Testis (tissue), 3 donors: ENCODE data around the gene GRM7. TPM values are rescaled to one million over a fixed set of nuclear protein-coding genes. Genes with fewer than 3 reads are reported as not detected.
A peak's percentile ranks its signal among the peaks of the same experiment; 100 is the strongest.

Experiments used
- DNase-seq: peaks from one replicate; pipeline ENCODE4 v3.0.0-alpha.2; 2019
- H3K27ac ChIP-seq, 2 donors: fragments of 200-600 bp; sonication (generic); one replicate each; pipeline ENCODE4 v1.5.1; 2019
- H3K27me3 ChIP-seq: fragments of 200-600 bp; sonication (generic); one replicate; pipeline ENCODE4 v1.5.1; 2019
- H3K36me3 ChIP-seq: fragments of 200-600 bp; sonication (generic); one replicate; pipeline ENCODE4 v1.5.1; 2017; ENCODE audit warnings: low read depth; ENCODE audit errors: missing control alignments
- H3K4me1 ChIP-seq: fragments of 200-600 bp; sonication (generic); one replicate; pipeline ENCODE4 v1.5.1; 2019
- H3K4me3 ChIP-seq, 2 donors: fragments of 200-600 bp; sonication (generic); one replicate each; pipeline ENCODE4 v1.5.1; 2017 to 2019
- H3K9me3 ChIP-seq: fragments of 200-600 bp; sonication (generic); one replicate; pipeline ENCODE4 v1.5.1; 2017
- POLR2A ChIP-seq: fragments of 450-650 bp; IDR thresholded peaks from one replicate; pipeline ENCODE4 v1.6.1; 2017; ENCODE audit warnings: antibody characterized with exemption, mild to moderate bottlenecking, moderate library complexity
- WGBS, 2 donors: methylation state at CpG; one replicate each; pipeline ENCODE4 v1.1.5; 2018; 5-methylcytosine and 5-hydroxymethylcytosine counted together
- intact Hi-C: fragments of 100-400 bp; cut with DNase I; formaldehyde crosslinking; loops from one replicate; pipeline ENCODE4 v1.15.1; 2023; ENCODE audit warnings: low total_unique reads
- polyA plus RNA-seq: library from polyadenylated mRNA; stranded (reverse); fragments of 350-450 nt; fragmentation: Illumina TruSeq; extraction: RNeasy Lipid Tissue Mini Kit (QIAGEN cat#74804); gene quantifications from one replicate; pipeline ENCODE4 v1.2.3, GENCODE V29; 2014; ENCODE audit warnings: low read depth, low replicate concordance; ENCODE audit not compliant: insufficient read depth
- total RNA-seq, 2 donors: library from RNA; depleted of rRNA; stranded (reverse); fragments of >200 nt; gene quantifications; one replicate each; pipeline ENCODE4 v1.2.3, GENCODE V29; 2016
- TF ChIP-seq, protein P1 (sequence below), 3 experiments: fragments of 450-650 bp in 2 of 3; fragments of 200-600 bp in 1 of 3; sonication (generic) in 1 of 3; IDR thresholded peaks; one replicate each; pipeline ENCODE4 v1.5.1; 2016 to 2019; ENCODE audit warnings: antibody characterized with exemption in 3 of 3, mild to moderate bottlenecking in 2 of 3, moderate library complexity in 1 of 3

GRM7 gene
- total and polyA plus RNA-seq, 3 donors from 2014 or later, result 2.0 to 3.2 (median 2.7) TPM

DNA sequence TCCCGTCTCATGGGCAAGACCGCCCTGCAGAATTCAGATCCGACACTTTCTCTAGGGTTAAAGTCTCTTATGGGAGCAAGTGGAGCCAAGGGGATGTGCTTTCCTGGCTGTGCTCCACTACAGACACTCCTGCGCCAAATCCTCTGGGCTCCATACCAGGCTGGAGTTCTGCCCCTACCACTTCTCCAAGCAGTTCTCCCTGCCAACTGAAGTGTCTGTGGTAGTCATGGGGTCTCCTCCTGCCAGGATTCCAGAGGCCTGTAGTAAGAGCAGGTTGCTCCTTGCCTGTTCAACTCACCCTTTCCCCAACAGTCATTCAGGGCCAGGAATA lies 403.2 kb downstream of the GRM7 start:
- H3K27ac ChIP-seq, result no peak overlapping the region
- no peaks in the 10 kb centered on the region for H3K9me3 ChIP-seq
- DNase-seq, result no peak
- no peaks in the 10 kb centered on the region for H3K27me3 ChIP-seq
- H3K4me3 ChIP-seq, result no peak overlapping the region
- no peaks in the 10 kb centered on the region for H3K36me3 ChIP-seq
- H3K4me1 ChIP-seq, result peaks cover 6% of the 10 kb centered on the region
- intact Hi-C loops, result no loop called here
- no peak for TF ChIP-seq POLR2A
- TF ChIP-seq, protein P1, sequence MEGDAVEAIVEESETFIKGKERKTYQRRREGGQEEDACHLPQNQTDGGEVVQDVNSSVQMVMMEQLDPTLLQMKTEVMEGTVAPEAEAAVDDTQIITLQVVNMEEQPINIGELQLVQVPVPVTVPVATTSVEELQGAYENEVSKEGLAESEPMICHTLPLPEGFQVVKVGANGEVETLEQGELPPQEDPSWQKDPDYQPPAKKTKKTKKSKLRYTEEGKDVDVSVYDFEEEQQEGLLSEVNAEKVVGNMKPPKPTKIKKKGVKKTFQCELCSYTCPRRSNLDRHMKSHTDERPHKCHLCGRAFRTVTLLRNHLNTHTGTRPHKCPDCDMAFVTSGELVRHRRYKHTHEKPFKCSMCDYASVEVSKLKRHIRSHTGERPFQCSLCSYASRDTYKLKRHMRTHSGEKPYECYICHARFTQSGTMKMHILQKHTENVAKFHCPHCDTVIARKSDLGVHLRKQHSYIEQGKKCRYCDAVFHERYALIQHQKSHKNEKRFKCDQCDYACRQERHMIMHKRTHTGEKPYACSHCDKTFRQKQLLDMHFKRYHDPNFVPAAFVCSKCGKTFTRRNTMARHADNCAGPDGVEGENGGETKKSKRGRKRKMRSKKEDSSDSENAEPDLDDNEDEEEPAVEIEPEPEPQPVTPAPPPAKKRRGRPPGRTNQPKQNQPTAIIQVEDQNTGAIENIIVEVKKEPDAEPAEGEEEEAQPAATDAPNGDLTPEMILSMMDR (IDR thresholded peaks at IDR 0.05), result no peak
- WGBS, 2 donors, result 89 to 100% methylated on average over 1 to 4 of the region's 4 CpGs

DNA sequence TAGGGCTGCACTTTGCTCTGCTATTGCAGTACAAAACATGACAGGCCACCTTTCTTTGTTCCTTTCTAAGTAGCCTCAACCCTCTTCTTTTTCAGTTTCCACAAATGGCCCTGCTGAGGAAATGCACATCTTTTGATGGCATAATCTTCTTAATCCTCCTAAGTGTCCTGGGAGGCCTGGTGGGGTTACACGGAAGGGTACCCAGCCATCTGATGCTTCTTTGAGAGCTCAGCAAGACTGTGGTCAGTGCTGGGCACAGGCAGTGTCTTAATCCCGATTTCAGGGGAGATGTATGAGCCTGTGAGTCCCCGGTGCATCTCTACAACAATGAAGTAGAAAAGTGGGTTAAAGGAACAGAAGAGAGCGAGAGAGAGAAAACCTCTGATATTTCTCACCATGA lies 404.8 kb downstream of the GRM7 start:
- no peak overlapping the region for H3K27ac ChIP-seq
- intact Hi-C loops, result no loop called here
- 68 to 72% methylated on average over 4 of the region's 4 CpGs for WGBS, 2 donors
- H3K36me3 ChIP-seq, result no peaks in the 10 kb centered on the region
- H3K27me3 ChIP-seq, result no peaks in the 10 kb centered on the region
- no peak for DNase-seq
- H3K9me3 ChIP-seq, result no peaks in the 10 kb centered on the region
- no peak overlapping the region for H3K4me3 ChIP-seq
- no peak for TF ChIP-seq POLR2A
- TF ChIP-seq, protein P1 (IDR thresholded peaks at IDR 0.05), result no peak
- peaks cover 6% of the 10 kb centered on the region for H3K4me1 ChIP-seq

DNA sequence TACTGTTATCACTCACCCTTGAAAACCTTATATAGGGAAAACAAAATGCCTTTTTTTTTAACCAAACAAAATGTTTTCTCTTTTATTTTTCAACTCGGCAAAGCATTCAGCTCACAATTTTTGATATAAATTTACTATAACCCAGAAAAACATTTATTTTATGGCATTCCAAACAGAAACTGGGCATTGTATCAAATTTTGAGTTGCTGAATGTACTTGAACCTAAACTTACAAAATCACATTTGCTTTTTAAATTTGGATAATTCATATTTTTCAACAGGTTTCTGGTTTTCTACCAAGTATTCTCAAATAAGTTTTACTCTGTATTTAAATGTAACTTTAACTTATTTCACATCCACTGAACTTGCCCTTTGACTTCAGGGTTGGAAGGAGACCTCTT lies 405.6 kb downstream of the GRM7 start:
- no peak for TF ChIP-seq POLR2A
- TF ChIP-seq, protein P1 (IDR thresholded peaks at IDR 0.05), result no peak
- H3K36me3 ChIP-seq, result no peaks in the 10 kb centered on the region
- no peak overlapping the region for H3K4me3 ChIP-seq
- no peak overlapping the region for H3K27ac ChIP-seq
- no peak for DNase-seq
- 36 to 70% methylated on average over 1 of the region's 1 CpG for WGBS, 2 donors
- H3K4me1 ChIP-seq, result peaks cover 6% of the 10 kb centered on the region
- intact Hi-C loops, result no loop called here
- no peaks in the 10 kb centered on the region for H3K9me3 ChIP-seq
- H3K27me3 ChIP-seq, result no peaks in the 10 kb centered on the region

DNA sequence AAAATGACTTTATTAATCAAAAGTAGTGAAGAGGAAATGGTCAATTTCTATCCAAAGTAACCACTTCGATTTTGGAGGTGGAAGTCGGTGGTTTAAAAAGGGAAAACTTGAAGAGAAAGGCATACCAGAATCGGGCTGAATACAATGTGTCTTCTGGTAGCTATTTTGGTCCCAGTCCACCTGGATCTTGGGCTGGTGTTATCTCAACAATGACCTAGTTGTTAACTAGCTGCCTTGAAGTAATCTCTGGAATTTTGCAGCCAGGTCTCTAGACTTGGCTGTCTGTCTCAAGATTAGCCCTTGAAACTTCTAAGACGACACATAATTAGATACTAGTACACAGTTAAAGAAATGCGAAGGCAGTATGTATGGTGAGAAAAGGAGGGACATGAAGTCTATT lies 409.8 kb downstream of the GRM7 start:
- Histone ChIP-seq H3K4me1 (peaks cover 8% of the 10 kb centered on the region), H3K36me3 (no peaks in the 10 kb centered on the region), H3K27ac (peak overlapping the region in 1 of 2 donors; percentile 58), H3K27me3 (no peaks in the 10 kb centered on the region), H3K4me3 (no peak overlapping the region), H3K9me3 (no peaks in the 10 kb centered on the region)
- TF ChIP-seq POLR2A, result no peak
- TF ChIP-seq, protein P1 (IDR thresholded peaks at IDR 0.05), result no peak
- DNase-seq, result peak; percentile 65
- WGBS, 2 donors, result 13 to 19% methylated on average over 5 of the region's 5 CpGs
- intact Hi-C loops, result no loop called here

DNA sequence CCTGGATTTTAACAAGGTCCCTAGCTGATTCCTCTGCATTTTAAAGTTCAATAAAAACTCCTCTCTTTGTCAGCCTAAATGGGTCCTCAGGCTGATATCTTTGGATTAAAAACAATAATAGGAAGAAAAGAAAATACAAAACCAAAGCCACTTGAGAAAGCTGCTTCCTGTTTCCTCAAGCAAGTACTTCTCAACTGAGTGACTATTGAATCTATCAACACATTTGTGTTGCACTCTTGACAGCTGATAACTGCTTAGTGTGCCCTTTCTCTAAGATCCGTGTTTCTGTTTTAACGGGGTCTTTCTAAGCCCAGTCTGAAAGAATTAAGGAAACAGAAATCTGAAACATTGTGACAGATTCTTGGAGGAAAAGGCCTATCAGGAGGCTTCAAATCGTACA lies 410.7 kb downstream of the GRM7 start:
- no peak for DNase-seq
- Histone ChIP-seq H3K36me3 (no peaks in the 10 kb centered on the region), H3K27ac (no peak overlapping the region), H3K9me3 (no peaks in the 10 kb centered on the region), H3K4me1 (peaks cover 7% of the 10 kb centered on the region), H3K27me3 (no peaks in the 10 kb centered on the region), H3K4me3 (no peak overlapping the region)
- intact Hi-C loops, result no loop called here
- WGBS, 2 donors, result 35 to 39% methylated on average over 3 of the region's 3 CpGs
- no peak for TF ChIP-seq POLR2A
- TF ChIP-seq, protein P1 (IDR thresholded peaks at IDR 0.05), result no peak
